GM21381 (cell line): ENCODE results near the gene TKFC.

Experiments
- ATAC-seq: cut with Tn5 transposase; IDR thresholded peaks from one replicate; pipeline ENCODE4 v1.9.1; 2021; ENCODE audit warnings: mild to moderate bottlenecking, moderate library complexity; ENCODE audit not compliant: unreplicated experiment

TKFC gene

DNA sequence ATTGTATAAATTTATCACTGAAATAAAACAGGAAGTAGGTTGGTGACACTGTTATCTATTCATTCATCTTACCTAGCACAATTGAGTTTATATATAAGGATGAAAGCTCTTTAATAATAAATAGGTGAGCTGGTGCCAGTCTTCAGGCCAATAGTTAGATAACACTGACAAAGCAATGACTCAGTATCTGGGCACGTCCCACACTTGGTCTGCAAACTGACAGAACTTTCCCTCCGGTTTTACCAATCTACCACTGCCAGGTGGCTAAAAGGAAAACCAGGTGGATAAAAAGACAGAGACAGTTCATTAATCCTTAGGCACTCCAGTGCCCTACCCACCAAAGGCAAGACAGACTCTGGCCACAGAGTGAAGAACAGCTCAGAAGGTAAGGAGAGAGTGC, 17.8 kb upstream of the TKFC start:
- ATAC-seq, result no peak

GRCh38 chr11:61325649-61326414, 7.2 kb upstream of the TKFC start:
- ATAC-seq, result no peak

DNA sequence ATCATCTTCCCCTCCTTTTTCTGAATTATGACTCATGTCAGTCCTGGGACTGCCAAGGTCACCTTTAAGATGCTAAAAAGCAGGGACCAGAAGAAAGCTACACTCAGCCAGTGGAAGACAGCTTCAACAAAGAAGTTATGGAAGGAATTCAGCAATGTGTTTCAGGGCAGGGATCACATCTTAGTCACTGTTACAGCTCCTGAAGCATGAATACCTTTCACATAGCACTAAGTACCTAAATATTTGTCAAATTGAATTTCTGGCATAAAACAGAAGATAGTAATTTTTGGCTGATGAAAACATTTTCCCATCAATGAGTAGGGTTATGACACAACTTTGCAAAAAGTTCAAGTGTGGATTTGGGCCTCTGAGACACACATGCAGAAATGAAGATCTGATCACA, 5.4 kb upstream of the TKFC start:
- no peak for ATAC-seq

- no peak for ATAC-seq
Observed at GRCh38 chr11:61328351-61328750, 4.7 kb upstream of the TKFC start.

- no peak for ATAC-seq
Observed at GRCh38 chr11:61329871-61330270, 3.2 kb upstream of the TKFC start.

DNA sequence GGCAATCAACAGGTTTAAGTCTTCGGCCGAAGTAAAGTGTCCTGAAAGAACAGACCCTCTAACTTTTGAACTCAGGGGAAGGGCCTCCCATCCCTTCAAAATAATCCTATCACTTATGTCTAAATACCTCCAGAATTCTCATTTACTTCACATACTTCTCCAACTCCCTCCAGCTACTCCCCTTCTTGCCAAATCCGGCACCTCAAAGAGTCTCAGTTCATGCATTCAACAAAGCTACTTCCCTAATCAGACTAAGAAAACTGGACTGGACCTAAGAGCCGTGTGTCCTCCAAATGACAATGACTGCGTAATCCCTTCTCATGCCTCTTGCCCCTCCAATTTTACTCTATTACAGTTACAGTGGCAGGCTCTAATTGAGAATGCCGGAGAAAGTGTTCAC, 1.4 kb upstream of the TKFC start:
- no peak for ATAC-seq

DNA sequence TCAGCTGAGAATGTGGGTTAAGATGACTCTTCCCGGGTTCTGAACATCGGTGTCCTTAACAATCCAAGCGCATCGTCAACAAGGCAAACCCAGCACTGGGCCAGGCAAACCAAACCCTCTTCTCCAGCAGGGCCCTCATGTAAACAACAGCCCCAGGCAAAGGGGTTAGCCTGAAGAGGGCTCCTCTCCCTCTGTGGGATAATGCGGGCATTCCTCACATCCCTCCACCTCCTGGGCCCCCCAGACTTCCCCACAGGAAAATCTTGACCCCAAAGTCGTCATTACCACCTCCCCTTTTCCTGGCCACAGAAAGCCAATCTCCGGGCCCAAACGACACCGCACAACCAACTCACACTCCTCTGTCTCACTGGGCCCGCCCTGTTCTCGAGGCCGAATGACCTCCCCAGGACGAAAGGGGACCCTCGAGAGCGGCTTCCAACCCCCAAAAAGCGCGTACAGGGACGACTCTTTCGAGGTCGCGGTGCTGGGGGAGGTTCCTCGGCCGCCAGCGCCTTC, 689 bp upstream of the TKFC start:
- peak; percentile 6 for ATAC-seq

DNA sequence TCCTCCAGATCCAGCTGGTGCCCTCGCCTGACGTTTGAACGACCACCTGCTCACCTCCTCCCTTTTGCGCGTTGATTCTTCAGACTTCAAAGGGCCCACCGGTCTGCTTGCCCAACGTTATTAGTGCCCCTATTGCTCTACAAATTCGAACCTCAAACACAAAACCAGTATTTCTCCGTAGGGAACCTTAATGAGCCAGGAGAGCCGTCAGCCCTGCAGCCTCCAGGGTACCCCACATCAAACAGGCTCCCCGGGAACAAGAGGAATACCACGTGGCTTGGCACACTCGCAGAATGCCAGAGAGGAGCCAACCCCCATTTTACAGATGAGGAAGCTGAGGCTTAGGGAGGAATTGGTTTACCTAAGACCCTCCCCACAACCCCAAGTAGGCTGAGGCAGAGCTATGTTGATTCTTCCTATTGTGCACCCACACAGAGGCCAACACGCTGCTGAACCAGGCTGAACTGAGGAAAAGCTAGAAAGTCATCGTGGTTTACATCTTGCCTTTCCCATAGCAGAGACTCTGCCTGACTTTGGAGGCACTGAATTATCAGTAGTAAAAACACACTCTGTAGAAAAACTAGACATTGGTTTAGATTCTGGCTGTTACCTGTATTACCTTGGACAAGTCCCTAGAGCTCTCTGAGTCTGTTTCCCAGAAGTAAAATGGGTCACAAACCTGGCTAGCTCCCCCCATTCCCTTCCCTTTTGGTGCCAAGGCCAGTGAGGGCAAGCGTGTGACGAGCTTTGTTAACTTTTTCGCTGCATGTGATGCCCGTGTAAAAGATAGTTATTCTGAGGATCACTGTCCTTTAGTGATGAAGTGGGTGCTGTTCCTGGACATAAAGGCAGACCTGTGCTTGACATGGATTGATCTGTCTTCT, 764 bp downstream of the TKFC start:
- no peak for ATAC-seq

GRCh38 chr11:61334434-61335354, 1.7 kb downstream of the TKFC start:
- ATAC-seq, result no peak

GRCh38 chr11:61335355-61335710, 2.3 kb downstream of the TKFC start:
- no peak for ATAC-seq

- ATAC-seq, result no peak
Observed at GRCh38 chr11:61336171-61336935, 3.3 kb downstream of the TKFC start.

- no peak for ATAC-seq
Observed at GRCh38 chr11:61337706-61338470, 4.9 kb downstream of the TKFC start.

DNA sequence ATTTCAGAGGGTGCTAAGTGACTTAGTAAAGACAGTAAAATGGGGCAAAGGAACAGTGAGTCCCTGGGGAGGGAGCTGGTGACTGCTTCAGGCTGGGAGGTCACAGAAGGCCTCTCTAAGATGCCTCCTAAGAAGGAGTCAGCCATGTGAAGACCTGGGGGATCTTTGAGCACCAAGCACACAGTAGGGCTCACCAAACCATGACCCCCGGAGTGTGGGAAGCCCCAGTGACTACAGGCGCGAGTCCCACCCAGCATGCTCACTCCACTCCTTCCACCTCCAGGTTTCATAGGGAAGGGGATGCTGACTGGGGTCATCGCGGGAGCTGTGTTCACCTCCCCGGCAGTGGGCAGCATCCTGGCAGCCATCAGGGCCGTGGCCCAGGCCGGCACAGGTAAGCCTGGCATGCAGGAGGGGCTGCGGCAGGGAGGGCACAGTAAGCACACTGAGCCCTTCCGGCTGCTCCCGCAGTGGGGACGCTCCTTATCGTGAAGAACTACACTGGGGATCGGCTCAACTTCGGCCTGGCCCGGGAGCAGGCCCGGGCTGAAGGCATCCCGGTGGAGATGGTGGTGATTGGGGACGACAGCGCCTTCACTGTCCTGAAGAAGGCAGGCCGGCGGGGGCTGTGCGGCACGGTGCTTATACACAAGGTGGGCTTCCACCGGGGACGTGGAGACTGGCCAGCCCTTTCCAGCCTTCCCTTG, 5.9 kb downstream of the TKFC start:
- no peak for ATAC-seq

DNA sequence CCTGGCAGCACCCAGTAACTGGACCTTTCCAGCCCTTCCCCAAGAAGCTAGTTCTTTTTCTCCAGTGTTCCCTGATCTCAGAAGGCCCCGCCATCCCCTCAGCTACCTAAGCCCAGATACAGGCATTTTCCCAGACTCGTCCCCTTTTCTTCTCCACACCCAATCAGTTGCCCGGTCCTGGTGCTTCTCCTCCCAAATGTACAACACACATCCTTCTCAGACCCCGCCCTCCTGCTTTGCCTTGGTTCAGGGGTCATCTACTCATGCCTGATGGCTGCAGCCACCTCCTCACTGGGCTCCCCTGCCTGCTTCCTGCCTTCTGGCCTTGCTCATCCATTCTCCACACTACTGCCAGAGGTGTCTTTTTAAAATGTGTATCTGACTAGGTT, 6.5 kb downstream of the TKFC start:
- ATAC-seq, result no peak

DNA sequence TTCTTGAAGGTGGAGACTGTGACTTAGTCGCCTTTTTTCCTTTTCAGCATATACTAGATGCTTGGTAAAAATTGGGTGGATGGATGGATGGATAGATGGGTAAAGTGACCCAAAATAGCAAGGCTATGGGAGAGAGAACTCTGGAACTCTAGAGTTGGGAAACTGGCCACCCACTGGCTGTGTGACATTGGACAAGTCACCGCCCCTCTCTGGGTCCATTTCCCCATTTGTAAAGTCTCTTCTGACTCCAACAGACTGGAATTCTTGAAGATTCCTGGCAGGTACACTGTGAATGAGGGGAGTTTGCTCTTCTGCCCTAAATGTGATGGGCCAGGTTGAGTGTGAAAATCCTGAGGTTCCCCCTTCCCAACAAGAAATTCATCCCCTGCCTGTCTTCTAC, 8.0 kb downstream of the TKFC start:
- no peak for ATAC-seq

- ATAC-seq, result no peak
Observed at GRCh38 chr11:61341706-61342105, 8.7 kb downstream of the TKFC start.

DNA sequence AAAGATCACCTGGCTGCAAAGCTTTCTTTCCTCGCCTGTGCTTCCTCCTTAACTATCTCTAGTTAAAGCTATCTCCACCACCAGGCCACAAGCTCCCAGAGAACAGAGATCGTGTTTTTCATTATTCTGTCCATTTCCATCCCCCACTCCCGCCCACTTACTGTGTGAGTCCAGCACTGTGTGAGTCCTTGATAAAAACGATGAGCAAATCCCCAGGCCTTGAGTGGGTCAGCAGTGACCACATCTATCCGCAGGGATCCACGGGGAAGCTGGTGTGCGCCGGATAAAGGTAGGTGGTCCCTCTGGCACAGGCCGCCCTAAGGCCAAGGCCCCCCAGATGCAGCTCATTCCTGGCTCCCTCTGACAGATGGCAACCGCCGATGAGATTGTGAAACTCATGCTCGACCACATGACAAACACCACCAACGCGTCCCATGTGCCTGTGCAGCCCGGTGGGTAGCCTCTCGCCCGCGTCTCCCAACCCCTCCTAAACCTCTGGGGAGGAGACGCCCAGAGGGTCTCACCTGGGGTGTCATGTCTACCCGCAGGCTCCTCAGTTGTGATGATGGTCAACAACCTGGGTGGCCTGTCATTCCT, 9.3 kb downstream of the TKFC start:
- ATAC-seq, result no peak
